Loucy (cell line): ENCODE results near the gene RPL6.

Source experiments
- H2AFZ ChIP-seq: fragments of 200-600 bp; sonication (generic); 2 replicates; pipeline ENCODE4 v1.6.0; 2016; ENCODE audit warnings: antibody characterized with exemption, mild to moderate bottlenecking, low read length, moderate library complexity
- H3F3A ChIP-seq: fragments of 200-600 bp; 2 replicates; pipeline ENCODE4 v1.6.0; 2016; ENCODE audit warnings: antibody characterized with exemption, low read depth, mild to moderate bottlenecking
- H3K27me3 ChIP-seq: fragments of 200-600 bp; sonication (generic); 2 replicates; pipeline ENCODE4 v1.6.1; 2014; ENCODE audit warnings: low read length, mild to moderate bottlenecking; ENCODE audit not compliant: insufficient read depth, poor library complexity, severe bottlenecking
- H3K36me3 ChIP-seq: fragments of 200-600 bp; sonication (generic); 2 replicates; pipeline ENCODE4 v1.6.1; 2016; ENCODE audit warnings: low read length; ENCODE audit not compliant: insufficient read depth
- H3K4me1 ChIP-seq: fragments of 200-600 bp; sonication (generic); 2 replicates; pipeline ENCODE4 v1.5.1; 2014; ENCODE audit warnings: low read length, mild to moderate bottlenecking; ENCODE audit not compliant: insufficient read depth, poor library complexity, severe bottlenecking
- H3K4me2 ChIP-seq: fragments of 200-600 bp; sonication (generic); 2 replicates; pipeline ENCODE4 v1.6.0; 2014; ENCODE audit warnings: antibody characterized with exemption, low read length, low read depth, mild to moderate bottlenecking; ENCODE audit not compliant: poor library complexity, severe bottlenecking
- H3K4me3 ChIP-seq: fragments of 200-600 bp; sonication (generic); 2 replicates; pipeline ENCODE4 v1.5.1; 2014; ENCODE audit warnings: low read length, mild to moderate bottlenecking, mixed read lengths; ENCODE audit not compliant: poor library complexity, severe bottlenecking
- H3K79me2 ChIP-seq: fragments of 200-600 bp; sonication (generic); 2 replicates; pipeline ENCODE4 v1.6.1; 2014; ENCODE audit warnings: low read length; ENCODE audit not compliant: insufficient read depth
- H3K9ac ChIP-seq: fragments of 200-600 bp; sonication (generic); 2 replicates; pipeline ENCODE4 v1.6.0; 2014; ENCODE audit warnings: mild to moderate bottlenecking, low read depth, low read length, moderate library complexity; ENCODE audit not compliant: poor library complexity, severe bottlenecking
- H3K9me2 ChIP-seq: fragments of 200-600 bp; sonication (generic); replicated peaks from 2 replicates; pipeline ENCODE4 v1.6.1; 2016; ENCODE audit warnings: low read depth, low read length, mixed read lengths
- H3K9me3 ChIP-seq: fragments of 200-600 bp; sonication (generic); 2 replicates; pipeline ENCODE4 v1.6.1; 2014; ENCODE audit warnings: mild to moderate bottlenecking, antibody characterized with exemption, low read length, low read depth; ENCODE audit not compliant: insufficient read depth
- H4K20me1 ChIP-seq: fragments of 200-600 bp; sonication (generic); 2 replicates; pipeline ENCODE4 v1.6.0; 2014; ENCODE audit warnings: antibody characterized with exemption, low read length, mild to moderate bottlenecking; ENCODE audit not compliant: insufficient read depth, poor library complexity, severe bottlenecking
- EZH2phosphoT487 ChIP-seq: fragments of 200-600 bp; IDR thresholded peaks from 2 replicates; pipeline ENCODE4 v1.6.1; 2018; ENCODE audit warnings: antibody characterized with exemption, mild to moderate bottlenecking, moderate library complexity, borderline replicate concordance
- TF ChIP-seq, protein P1 (sequence below): fragments of 200-600 bp; sonication (generic); conservative IDR thresholded peaks from 2 replicates; pipeline ENCODE4 v1.5.1; 2014; ENCODE audit warnings: mild to moderate bottlenecking, antibody characterized with exemption, low read length

Gene RPL6

DNA sequence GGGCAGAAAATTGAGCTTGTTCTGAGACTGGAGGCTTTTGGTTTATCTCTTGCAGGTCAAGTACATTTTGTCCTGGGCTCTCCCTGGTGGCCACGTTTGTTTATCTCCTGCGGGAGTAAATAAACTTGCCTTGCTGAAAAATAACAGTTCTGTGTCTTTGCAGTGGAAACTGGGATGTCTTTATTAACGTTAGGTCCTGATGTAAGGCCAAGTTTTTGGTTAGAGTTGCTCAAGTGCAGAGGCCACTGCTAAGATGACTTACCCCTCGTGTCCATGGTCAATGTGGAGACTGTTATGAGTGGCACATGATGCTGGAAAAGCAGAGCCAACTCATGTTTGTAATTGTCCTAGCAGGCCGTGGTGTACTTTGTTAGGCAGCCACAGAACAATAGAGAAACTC, 13.1 kb upstream of the RPL6 start:
- TF ChIP-seq, protein P1, sequence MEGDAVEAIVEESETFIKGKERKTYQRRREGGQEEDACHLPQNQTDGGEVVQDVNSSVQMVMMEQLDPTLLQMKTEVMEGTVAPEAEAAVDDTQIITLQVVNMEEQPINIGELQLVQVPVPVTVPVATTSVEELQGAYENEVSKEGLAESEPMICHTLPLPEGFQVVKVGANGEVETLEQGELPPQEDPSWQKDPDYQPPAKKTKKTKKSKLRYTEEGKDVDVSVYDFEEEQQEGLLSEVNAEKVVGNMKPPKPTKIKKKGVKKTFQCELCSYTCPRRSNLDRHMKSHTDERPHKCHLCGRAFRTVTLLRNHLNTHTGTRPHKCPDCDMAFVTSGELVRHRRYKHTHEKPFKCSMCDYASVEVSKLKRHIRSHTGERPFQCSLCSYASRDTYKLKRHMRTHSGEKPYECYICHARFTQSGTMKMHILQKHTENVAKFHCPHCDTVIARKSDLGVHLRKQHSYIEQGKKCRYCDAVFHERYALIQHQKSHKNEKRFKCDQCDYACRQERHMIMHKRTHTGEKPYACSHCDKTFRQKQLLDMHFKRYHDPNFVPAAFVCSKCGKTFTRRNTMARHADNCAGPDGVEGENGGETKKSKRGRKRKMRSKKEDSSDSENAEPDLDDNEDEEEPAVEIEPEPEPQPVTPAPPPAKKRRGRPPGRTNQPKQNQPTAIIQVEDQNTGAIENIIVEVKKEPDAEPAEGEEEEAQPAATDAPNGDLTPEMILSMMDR = no peak
- TF ChIP-seq EZH2phosphoT487 = no peak
- Histone ChIP-seq H3K4me3 (peak overlapping the region; percentile 94), H3F3A (no peaks in the 10 kb centered on the region), H3K9ac (peak overlapping the region; percentile 39), H3K36me3 (no peaks in the 10 kb centered on the region), H3K27me3 (no peaks in the 10 kb centered on the region), H2AFZ (no peak overlapping the region), H3K4me1 (peaks cover 42% of the 10 kb centered on the region), H3K9me2 (no peaks in the 10 kb centered on the region), H3K79me2 (peaks cover 87% of the 10 kb centered on the region), H4K20me1 (peaks cover 53% of the 10 kb centered on the region), H3K9me3 (no peaks in the 10 kb centered on the region), H3K4me2 (peak overlapping the region; percentile 91)

DNA sequence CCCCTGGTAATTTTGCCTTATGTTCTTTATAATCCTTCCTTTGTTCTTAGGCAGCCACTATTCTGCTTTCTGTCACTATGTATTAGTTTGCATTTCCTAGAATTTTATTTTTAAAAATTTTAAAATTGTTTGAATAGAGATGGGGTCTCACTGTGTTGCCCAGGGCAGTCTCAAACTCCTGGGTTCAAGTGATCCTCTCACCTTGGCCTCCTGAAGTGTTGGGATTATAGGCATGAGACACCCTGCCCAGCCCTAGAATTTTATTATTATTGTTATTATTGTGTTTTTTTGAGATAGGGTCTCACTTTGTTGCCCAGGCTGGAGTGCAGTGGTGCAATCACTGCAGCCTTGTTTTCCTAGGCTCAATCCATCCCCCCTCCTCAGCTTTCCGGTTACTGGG, 12.0 kb upstream of the RPL6 start:
- TF ChIP-seq, protein P1 = no peak
- no peak for TF ChIP-seq EZH2phosphoT487
- Histone ChIP-seq H3K9me3 (no peaks in the 10 kb centered on the region), H2AFZ (no peak overlapping the region), H4K20me1 (peaks cover 53% of the 10 kb centered on the region), H3K4me2 (peak overlapping the region; percentile 91), H3K4me1 (peaks cover 42% of the 10 kb centered on the region), H3K9me2 (no peaks in the 10 kb centered on the region), H3K4me3 (peak overlapping the region; percentile 94), H3F3A (no peaks in the 10 kb centered on the region), H3K27me3 (no peaks in the 10 kb centered on the region), H3K9ac (peak overlapping the region; percentile 39), H3K79me2 (peaks cover 79% of the 10 kb centered on the region), H3K36me3 (no peaks in the 10 kb centered on the region)

DNA sequence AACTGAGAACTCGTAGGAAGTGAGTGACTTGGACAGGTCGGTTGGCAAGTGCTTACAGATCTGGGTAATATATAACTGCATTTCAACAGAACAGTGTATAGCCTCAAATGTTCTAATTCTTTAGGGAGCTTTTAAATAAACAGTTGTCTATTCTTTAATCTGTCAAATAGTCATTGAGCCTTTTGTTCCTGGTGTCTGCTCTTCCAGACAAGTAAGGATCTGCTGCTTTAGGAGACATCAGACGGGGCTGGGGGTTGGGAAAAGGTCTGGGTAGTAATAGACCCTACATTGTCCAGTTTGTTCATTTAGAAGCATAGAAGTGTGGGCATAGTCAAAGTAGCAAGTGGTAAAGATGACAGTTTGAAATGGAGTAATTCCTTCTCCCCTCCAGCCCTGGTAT, 11.3 kb upstream of the RPL6 start:
- peak overlapping the region; percentile 94 for H3K4me3 ChIP-seq
- no peaks in the 10 kb centered on the region for H3K9me3 ChIP-seq
- no peaks in the 10 kb centered on the region for H3K36me3 ChIP-seq
- no peaks in the 10 kb centered on the region for H3K9me2 ChIP-seq
- peak overlapping the region; percentile 87 for H3K9ac ChIP-seq
- no peaks in the 10 kb centered on the region for H3F3A ChIP-seq
- H3K79me2 ChIP-seq = peaks cover 73% of the 10 kb centered on the region
- H3K27me3 ChIP-seq = no peaks in the 10 kb centered on the region
- TF ChIP-seq, protein P1 = no peak
- TF ChIP-seq EZH2phosphoT487 = no peak
- peaks cover 53% of the 10 kb centered on the region for H4K20me1 ChIP-seq
- H3K4me2 ChIP-seq = peak overlapping the region; percentile 91
- H2AFZ ChIP-seq = no peak overlapping the region
- H3K4me1 ChIP-seq = peaks cover 42% of the 10 kb centered on the region
